GM12801 (cell line): ENCODE results near the gene MBOAT1.

Experiments used
- TF ChIP-seq, protein P1 (sequence below): IDR thresholded peaks from one replicate; pipeline ENCODE4 v1.5.1; 2011; ENCODE audit warnings: control low read depth; ENCODE audit not compliant: insufficient read length; ENCODE audit errors: extremely low read depth

MBOAT1 gene

DNA sequence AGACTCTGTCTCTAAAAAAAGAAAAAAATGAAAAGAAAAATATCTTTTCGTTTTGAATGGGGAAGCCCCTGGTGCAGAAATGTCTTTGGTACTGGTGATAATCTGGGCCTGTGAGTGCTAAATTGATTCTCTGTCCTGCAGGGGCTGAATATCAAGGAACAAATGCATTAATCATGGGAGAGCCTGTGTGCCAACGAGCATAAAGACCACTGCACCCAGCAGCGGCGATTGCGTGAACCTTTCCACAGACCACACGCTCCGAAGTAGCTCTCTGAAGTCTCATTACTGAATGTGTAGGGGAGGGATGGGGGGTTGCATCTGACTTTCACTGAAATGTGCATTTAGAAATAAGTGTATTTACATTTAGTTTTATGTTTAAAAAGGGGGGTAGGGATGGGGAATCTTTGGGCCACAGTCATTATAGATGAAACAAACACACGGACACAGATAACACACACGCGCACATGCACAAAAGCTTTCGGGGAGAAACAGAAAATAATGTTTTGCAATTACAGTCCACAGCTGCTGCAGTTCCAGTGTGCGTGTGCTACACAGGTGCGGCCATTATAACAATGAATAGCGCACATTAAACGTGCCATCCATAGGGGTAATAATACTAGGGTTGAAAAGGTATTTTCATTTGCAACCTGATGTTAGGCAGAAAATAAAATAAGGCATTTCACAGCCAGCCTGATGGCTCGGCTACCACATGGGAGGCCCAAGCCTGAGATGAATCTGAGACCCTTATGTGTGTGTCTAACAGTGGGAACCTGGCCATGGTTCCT lies 154.0 kb downstream of the MBOAT1 start:
- TF ChIP-seq, protein P1, sequence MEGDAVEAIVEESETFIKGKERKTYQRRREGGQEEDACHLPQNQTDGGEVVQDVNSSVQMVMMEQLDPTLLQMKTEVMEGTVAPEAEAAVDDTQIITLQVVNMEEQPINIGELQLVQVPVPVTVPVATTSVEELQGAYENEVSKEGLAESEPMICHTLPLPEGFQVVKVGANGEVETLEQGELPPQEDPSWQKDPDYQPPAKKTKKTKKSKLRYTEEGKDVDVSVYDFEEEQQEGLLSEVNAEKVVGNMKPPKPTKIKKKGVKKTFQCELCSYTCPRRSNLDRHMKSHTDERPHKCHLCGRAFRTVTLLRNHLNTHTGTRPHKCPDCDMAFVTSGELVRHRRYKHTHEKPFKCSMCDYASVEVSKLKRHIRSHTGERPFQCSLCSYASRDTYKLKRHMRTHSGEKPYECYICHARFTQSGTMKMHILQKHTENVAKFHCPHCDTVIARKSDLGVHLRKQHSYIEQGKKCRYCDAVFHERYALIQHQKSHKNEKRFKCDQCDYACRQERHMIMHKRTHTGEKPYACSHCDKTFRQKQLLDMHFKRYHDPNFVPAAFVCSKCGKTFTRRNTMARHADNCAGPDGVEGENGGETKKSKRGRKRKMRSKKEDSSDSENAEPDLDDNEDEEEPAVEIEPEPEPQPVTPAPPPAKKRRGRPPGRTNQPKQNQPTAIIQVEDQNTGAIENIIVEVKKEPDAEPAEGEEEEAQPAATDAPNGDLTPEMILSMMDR, result no peak

DNA sequence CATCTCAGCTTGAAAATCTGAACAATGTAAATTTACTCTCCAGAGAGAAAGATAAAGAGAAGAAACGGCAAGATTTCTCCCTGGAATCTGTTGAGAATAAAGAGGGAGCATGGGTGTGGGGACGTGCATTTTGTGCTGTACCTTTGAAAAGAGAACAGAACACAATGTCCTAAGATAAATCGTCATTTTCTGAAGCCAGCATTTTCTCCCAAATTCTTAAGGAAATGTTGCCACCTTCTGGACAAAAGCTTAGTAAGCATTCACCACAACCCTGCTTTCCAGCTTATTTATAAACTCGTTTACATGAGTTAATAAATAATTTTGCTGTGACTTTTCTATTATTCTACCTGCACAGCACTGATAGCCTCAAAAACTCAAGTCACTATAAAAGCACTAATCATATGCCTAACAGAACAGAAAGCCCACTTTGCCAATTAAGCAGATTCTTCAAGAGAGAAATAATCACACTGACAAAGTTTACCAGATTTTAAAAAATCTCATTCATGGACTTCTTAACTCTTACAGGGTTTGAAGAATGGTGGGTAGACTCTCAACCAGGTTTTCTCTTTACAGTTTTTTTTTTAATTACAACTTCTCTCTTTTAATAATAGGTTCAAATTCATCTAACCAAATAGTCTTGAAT lies 155.8 kb downstream of the MBOAT1 start:
- TF ChIP-seq, protein P1, result no peak

DNA sequence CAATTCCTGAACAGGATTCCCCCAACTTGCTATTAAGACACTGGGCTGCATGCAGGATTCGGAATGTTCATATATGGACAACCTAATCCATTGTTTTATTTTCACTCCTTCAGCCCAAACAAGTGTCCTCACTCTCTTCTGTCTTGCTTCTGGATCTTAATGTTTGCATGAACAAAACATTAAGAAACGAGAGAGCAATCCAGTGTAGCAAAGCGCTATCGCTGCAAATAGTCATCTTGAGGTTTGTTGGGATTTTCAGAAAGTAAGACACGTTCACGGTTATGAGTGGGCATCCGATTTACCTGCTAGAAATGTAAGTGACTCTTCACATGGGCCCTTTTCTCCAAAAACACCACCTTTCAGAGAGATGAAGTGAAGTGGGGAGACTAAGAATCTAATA lies 156.4 kb downstream of the MBOAT1 start:
- TF ChIP-seq, protein P1, result no peak
